A204.1 (cell line): ENCODE results near the gene SETDB1.

Source experiments
- FAIRE-seq: peaks from 2 replicates; lab custom pipeline; 2012; peaks lifted over from hg19 to GRCh38; lab: Jason Lieb, UNC

The SETDB1 gene

DNA sequence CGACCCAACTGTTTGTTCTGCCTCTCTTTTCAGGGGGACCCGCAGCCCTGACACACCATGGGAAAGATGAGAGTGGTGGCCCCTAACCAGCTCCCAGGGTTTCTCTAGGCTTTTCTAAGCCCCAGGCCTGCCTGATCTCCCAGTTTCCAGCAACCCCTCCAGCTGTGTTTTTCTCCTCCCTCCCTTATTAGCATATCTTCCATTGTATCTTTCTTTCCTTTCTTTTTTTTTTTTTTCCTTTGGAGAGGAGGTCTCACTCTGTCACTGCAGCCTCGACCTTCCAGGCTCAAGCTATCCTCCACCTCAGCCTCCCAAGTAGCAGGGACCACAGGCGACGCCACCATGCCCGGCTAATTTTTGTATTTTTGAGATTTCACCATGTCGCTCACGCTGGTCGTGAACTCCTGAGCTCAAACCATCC, 50.2 kb downstream of the SETDB1 start:
- no peak for FAIRE-seq

DNA sequence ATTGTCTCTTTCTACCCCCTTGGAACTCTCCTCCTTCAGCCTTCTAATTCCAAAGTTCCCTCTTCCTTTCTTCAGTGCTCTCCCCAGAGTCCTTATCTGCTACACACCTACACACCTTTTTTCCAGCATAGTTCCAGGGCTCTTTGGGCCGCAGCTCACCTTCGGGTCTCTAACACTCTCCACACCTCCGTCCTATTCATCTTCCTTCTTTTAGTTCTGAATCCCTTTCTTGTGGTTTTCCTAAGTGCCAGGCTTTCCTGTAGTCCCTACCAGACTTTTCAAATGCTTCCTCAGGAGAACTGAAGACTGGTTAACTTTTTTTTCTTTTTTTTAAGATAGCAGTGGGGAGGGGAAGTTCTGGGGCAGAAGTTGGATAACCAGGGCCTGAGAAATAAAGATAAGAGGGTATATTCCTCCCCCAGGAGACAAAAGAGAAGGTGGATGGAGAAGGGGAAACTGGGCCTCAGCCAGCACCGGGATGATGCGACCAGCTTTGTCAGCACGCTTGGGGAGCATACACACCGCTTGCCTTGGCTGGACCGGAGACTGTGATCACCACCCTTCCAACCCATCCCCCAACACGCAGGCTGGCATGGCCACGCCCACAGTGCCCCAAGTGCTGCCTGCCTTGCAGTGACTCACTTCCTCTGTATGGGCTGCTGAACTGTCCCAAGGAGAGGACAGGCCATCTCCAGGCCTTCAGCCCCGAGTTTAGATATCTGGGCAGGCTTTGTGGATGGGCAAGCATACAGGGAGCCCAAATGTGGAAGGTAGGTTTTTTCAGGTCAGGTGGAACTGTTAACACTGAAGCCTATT, 50.9 kb downstream of the SETDB1 start:
- no peak for FAIRE-seq

DNA sequence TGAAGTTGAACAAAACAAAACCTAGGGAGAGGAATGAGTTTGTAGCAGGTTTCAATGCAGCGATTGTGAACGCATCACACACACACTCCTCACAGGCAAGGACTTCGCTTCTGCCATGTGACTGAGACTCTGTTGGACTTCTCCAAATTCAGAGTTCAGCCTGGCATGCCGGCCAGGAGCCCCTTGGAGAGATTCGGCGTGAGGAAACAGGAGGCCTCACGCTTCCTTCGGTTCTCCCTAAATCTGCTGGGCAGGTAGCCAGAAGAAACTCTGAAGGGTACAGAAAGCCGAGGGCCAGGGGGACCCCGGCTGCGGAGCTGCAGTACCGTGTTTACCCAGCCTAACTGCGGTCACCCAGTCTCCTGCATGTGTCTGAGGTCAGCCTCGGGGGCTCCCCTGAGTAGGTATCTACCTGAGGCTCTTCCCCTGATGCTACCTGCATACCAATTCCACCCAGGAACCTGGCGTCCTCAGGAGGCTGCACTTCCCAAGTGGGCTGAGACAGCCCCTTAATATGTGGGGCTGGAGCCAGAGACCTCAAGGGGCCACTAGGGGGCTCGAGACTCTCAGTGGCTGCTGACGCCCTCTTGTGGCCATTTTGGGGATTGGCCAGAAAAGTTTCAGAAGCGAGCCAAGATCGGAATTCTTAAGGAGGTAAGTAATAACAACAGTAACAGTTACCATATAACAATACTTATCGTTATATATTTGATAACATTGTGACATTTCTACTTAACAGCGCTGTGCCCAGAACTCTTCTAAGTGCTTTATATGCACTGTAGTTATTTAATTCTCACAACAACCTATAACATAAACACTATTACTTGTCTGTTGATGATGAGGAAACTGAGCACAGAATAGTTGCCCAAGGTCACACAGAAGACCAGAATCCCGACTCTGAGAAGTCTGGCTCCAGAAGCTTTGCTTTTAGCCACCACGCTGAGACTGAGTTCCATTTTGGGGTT, 53.2 kb downstream of the SETDB1 start:
- FAIRE-seq: peak; percentile 87

DNA sequence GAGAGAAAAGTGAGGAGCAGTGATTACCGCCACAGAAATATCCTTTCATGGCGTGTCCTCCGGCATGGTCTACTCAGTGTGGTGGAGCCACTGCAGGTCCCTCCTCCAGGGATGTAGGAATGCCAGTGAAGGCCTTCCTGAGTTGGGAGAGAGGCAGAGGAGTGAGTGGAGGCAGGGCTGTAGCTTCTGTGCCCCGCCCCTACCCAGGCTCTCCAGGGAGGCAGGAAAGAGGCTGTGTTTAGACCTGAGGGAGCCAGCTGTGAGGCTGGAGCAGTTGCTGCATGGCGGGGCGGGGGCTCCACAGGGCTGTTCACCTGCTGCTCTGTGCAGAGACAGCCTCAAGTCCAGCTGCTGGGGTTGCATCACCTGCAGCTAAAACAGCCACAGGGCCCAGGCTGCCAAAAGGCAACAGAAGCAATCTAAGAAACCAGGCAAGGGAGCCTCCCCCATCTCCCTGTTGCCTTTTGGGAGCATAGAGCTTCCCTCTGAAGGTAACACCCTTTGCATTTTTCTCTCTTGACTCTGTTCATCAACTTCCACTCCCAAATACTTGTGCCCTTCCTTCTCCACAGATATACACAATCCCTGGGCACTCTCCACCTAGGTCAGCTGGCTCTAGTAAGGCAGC, 55.1 kb downstream of the SETDB1 start:
- FAIRE-seq: no peak

DNA sequence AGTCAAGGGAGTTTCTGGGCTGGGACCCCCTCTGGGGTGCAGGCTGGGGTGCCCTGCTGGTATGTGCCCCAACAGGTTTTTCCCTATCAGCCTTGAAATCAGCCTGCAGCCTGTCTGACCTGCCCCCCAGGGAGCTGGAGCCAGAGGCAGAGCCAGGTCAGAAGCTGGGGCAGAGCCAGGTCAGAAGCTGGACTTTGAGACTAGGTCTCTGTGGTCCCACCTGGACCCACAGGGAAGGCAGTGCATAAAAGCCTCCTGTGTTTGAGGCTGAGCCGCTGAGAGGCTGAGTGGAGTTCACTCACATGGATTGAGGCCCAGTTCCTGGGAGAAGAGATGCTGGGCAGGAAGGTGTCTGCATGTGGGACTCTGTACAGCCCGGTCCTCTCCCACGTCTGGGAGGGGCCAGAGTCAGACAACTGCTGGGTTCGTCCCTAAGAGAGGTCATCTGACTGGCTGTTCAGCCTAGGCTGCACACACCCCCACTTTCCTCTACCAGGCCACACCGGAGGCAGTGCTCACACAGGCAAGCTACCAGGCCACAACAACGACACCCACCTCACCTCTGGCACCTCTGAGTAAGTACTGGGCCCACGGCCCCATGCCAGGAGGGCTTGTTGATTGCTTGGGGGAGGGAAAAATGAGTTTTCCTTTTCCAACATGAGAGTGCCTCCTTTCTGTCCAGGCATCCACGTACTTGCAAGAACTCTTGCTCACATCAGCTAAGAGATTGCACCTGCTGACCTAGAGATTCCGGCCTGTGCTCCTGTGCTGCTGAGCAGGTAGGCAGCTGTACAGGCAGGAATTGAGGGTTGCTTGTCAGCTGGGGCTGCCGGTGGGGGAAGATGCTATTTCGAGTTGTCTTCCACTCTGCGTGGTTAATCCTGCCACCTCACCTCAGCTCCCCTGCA, 55.9 kb downstream of the SETDB1 start, which contains the start of gene ANXA9:
ANXA9 (plus strand) TSS at position 488 of the 908 bp plus-strand sequence. CDS start 814 bp downstream, outside the sequence.
- no peak for FAIRE-seq

DNA sequence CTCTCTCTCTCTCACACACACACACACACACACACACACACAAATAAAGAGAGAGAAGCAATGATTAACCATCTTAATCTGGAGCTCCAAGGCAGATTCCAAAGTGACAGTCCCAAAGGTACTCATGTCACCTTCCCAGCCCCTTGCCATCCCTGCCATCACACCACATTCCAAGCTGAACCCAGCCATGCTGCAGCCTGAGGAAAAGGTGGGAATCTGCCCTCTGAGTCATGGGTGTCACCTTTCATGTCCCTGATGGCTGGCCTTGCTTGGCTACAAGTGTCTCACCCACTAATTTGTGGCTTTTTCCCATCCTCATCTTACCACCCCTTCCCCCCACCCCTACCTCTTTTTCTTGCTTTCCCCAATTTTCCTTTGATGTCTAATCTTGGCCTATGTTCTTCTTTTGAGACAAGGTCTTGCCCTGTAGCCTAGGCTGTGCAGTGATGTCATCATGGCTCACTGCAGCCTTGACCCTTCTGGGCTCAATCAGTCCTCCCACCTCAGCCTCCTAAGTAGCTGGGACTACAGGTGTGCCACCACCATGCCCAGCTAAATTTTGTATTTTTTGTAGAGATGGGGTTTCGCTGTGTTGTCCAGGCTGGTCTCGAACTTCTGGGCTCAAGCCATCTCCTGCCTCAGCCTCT, 59.1 kb downstream of the SETDB1 start:
- no peak for FAIRE-seq

DNA sequence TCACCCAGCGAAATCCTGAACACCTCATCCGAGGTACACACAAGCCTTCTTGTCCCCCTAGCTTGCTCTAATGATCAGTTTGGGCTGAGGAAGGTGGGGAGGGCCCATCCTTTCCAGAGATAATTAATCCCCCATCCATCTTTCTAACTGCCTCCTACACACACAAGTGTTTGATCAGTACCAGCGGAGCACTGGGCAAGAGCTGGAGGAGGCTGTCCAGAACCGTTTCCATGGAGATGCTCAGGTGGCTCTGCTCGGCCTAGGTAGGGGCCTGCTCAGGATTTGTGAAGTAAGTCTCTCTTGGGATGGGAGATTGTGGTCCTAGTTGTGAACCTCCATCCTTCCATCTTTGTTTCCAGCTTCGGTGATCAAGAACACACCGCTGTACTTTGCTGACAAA, 61.8 kb downstream of the SETDB1 start:
- no peak for FAIRE-seq

DNA sequence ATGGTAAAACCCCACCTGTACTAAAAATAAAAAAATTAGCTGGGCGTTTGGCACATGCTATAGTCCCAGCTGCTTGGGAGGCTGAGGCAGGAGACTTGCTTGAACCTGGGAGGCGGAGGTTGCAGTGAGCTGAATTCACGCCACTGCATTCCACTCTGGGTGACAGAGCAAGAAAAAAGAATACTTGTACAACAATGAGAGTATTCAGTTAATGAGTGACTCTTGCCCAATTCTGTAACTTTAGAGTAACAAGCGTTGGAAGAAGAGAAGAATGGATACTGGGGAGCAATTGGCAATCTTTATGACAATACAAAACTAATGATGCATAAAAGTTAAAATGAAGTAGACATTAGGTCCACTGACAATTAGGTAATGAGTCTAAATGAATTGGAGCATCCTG, 66.5 kb downstream of the SETDB1 start:
- no peak for FAIRE-seq

DNA sequence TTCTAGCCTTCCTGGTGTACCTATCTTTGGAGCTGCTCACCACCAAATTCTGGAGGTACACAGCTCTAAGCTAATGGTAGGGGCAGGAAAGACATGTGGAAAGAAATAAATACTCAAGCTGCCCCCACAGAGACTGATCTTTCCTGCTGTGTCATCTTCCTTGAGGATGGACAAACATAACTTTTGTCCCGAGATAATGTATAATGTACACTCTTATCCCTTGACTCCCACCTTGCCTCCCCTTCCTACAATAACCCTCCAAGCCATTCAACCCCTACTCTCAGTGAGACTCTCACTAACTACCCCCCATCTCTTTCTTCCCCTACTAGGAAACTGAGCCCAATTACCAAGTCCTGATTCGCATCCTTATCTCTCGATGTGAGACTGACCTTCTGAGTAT, 68.1 kb downstream of the SETDB1 start:
- no peak for FAIRE-seq

DNA sequence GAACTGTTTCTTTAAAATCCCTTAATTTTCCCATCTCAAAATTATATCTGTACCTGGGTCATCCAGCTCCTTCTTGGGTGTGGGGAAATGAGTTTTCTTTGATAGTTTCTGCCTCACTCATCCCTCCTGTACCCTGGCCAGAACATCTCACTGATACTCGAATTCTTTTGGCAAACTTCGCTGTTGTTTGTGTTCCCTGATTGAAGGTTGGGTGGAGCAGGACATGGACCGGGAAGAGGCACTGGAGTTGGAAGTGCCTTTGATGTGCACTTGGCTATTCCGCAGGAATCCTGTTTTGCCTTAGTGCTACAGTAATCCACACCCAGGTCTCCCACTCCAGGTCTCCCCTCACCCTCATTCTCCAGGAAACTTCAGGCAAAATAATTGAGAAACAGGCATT, 69.3 kb downstream of the SETDB1 start:
- FAIRE-seq: no peak

DNA sequence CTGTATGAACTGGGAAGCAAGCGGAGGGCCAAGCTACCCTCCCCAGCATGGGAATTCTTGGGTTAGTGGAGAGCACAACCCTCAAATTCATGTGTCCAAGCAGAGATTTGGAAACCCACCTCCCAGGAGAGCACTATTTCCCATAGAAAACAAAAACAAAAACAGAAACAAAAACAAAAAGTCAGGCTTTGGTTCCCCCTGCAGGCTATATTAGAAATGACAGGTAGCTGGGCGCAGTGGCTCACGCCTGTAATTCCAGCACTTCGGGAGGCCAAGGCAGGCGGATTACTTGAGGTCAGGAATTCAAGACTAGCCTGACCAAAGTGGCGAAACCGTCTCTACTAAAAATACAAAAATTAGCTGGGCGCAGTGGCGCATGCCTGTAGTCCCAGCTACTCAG, 69.7 kb downstream of the SETDB1 start:
- FAIRE-seq: no peak

DNA sequence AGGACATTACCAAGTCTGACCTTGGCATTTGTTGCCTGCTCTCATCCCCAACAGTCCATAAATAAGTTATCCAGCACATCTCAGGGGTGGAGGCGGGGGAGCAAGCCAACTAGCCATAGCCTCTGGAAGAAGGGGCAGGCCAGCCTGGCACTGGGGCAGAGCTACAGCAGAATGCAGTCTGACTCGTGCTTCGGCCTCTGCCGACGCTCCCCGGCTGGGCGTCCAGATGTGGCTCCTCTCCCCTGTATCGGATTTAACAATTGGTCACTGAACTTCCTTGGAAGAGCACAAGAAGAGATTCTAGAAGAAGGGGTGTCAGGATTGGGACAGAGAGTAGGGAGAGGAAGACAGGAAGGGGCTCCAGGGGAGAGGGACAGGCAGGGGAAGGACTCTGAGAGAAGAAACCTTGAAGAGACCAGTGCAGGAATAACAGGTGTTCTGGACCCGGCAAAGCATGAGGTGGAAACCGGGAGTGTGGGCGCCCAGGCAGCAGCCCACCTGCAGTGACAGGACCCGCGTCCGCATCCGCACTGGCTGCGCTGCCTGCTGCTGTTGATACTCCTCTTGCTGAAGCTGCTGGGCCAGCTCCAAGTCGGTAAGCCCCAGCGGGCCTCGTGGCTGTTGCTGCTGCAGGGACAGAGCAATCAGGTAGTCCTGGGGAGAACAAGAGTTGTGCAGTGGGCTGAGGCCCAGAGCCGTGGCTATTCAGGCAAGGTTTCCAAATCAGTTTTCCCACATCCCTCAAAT, 71.1 kb downstream of the SETDB1 start:
- FAIRE-seq: no peak

DNA sequence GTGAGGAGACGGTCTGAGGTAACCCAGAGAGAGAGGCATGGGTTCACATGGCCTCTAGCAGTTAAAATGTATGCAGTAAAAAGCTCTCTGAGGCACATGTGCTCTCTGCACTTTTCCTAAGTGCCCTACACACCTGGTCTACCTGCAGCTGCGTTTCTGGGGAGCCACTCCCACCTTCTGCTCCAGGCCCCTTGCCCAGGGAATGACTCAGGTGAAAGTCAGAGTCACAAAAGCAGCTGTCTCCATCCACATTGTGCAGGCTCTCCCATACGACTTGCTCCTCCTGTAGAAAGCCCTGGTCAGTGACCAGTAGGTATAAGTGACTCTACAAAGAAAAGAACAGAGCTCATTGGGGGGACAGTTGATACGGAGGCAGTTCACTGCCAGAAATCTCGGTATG, 71.8 kb downstream of the SETDB1 start:
- FAIRE-seq: no peak

DNA sequence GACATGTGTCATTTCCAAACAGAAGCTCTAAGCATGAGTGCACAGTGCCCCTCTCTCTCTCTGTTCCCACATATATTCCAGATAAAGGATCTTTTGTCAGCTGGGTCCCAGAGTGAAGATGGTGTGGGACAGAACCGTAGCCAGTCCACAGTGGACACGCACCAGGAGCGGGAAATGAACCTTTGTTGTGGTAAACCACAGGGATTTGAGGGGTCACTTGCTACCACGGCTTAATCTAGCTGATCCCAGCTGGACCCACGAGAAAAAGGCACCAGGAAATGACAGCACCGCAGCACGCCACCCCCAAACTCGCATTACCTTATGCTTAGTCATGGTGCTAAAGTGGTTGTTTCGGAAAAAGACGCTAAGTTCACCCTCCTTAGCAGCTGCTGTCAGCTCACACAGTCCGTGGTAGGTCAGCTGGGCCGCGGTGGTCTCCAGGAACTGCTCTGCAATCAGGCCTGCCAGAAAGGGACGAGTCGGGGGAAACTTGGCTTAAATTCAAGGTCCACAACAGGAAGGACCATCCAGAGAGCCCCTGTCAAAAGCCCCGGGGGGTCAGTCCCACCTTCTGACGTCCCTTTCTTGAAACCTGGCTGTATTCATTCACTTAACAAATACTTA, 73.0 kb downstream of the SETDB1 start:
- FAIRE-seq: no peak

DNA sequence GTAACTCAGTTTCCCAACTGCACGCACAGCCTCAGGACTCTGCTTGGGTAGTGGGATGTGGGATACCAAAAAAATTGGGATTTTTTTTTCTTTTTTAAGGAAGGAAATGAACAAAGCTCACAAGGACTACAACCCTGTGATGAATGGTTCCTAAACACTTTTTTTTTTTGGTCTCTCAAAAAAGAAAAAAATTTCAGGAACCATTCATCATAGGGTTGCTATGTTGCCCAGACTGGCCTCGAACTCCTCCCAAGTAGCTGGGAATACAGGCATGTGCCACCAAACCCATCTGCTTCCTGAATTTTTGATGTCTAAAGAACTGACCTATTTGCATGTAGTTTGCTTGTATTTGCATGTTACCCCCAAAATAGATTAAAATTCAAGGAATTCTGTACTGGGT, 73.8 kb downstream of the SETDB1 start:
- FAIRE-seq: no peak

DNA sequence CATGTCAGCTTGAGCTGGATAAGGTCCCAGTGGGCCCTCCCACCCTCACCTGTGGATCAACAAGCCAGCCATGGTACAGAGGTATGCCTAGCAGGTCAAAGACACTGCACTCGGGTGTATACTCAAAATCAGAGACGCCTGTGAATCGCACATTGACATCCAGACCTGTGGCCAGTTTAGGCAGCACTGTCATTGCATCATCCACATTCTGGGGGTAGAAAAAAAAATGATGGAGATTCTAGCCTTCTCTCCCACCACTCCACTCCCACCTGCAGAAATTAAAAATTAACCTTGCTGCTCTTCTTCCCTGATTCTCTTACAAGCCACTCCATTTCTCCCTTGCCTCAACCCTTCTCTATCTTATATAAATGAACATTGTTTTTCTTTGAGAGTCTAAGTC, 74.2 kb downstream of the SETDB1 start:
- no peak for FAIRE-seq

DNA sequence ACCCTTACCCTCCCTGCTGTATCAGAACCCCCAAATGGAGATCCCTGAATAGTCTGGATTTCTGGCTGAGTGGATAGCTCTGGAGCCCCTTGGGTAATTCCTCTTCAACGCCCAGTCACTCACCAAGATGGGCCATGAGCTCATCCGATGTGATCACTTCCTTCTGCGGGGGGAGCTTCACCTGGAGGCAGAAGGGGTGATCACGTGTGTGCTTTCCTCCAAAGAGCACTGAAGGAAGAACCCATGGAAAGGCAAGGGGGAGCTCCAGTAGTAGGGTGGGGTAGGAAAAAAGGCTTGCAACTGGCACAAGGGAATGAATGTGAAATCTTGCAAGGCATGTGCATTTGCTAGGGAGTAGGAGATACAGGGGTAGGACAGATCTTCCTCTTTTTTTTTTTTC, 75.4 kb downstream of the SETDB1 start:
- FAIRE-seq: no peak

DNA sequence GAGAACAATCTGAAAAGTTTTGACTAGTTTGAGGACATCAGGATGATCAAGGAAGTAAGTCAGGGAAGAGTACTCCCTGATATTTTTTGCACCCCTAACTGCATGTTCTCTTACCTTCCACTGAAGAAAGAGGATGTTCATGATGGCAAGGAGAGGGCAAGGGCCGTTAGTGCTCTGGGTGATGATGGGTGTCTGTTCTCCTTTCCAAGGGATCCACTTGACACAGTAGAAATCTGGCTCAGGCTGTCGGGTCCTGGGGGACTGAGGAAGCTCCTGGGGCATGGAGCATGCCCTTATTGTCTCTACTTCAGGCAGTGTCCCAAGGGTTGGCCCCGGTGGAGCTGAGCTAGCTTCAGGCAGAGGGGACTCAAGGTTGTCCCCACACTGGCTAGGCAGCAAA, 75.9 kb downstream of the SETDB1 start:
- FAIRE-seq: no peak

DNA sequence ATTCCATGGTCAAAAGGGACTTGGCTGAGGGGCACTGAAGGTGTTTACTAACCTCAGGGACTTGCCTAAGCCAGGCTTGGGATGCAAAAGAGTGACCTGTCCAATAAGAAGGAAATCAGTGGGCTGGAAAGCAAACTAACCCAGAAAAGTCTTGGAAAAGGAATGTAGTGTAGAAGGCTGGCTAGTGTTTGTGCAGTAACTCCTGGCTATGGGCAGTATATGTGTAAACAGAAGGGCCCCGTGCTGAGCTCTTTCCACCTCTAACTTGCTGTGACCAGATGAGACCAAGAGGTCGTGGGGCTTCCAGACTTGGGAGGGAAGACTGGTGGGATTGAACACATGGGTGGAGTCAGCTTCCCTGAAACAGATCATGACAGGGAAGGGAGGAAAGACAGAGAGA, 76.4 kb downstream of the SETDB1 start:
- no peak for FAIRE-seq

DNA sequence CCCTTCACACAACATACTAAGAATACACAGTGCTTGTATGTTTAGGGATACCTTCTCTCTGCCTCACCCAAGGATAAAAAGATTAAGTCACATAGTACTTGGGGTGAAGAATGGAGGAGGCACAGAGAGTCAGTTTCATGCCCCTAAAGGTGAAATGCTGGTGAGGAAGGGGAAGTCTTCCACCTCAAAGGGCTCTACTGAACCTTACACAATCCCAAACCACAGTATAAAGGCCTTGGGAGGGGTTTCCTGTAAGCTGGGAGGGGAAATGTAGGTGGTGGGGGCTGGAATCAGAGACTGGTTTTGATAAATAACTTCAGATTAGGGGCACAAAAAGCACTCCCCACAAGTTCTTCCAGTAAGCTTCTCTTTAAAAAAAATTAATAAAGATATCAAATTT, 77.0 kb downstream of the SETDB1 start:
- no peak for FAIRE-seq
